ENCODE measurements around the gene LRP1B. TPM values are rescaled to one million over a fixed set of nuclear protein-coding genes. Genes with fewer than 3 reads are reported as not detected.
"Not testable (repeated sequence)": the region's sequence is repeated elsewhere in the genome, so short reads cannot be mapped to it uniquely, and the experiment has no call there.

The LRP1B gene
- polyA plus RNA-seq, 3 donors = 0.25 to 3.1 (median 2.2) TPM

GRCh38 chr2:141264848-141265247, 866.0 kb downstream of the LRP1B start:
- WGBS, 3 donors = 86 to 89% (median 88%) methylated on average over 10 of the region's 10 CpGs
- no peak overlapping the region for H3K27ac ChIP-seq (ENCODE audit: low read depth, low read length)

- no peak overlapping the region for H3K27ac ChIP-seq (ENCODE audit: low read depth, low read length)
- WGBS, 3 donors = 64 to 73% (median 67%) methylated on average over 1 of the region's 1 CpG
Observed at GRCh38 chr2:141260911-141261310, 869.9 kb downstream of the LRP1B start.

GRCh38 chr2:141259683-141260082, 871.1 kb downstream of the LRP1B start:
- H3K27ac ChIP-seq (ENCODE audit: low read depth, low read length) = no peak overlapping the region
- 87 to 95% (median 89%) methylated on average over 3 of the region's 3 CpGs for WGBS, 3 donors

GRCh38 chr2:141242008-141242407, 888.8 kb downstream of the LRP1B start:
- 58 to 91% (median 85%) methylated on average over 1 of the region's 1 CpG for WGBS, 3 donors
- no peak overlapping the region for H3K27ac ChIP-seq (ENCODE audit: low read depth, low read length)

GRCh38 chr2:141226560-141226959, 904.3 kb downstream of the LRP1B start:
- H3K27ac ChIP-seq (ENCODE audit: low read depth, low read length) = no peak overlapping the region
- 57 to 70% (median 68%) methylated on average over 1 of the region's 1 CpG for WGBS, 3 donors

GRCh38 chr2:141207036-141207385, 923.8 kb downstream of the LRP1B start:
- WGBS, 3 donors = 44 to 79% (median 52%) methylated on average over 2 of the region's 2 CpGs
- H3K27ac ChIP-seq (ENCODE audit: low read depth, low read length) = no peak overlapping the region

GRCh38 chr2:141201016-141201565, 929.7 kb downstream of the LRP1B start:
- H3K27ac ChIP-seq (ENCODE audit: low read depth, low read length) = no peak overlapping the region
- 53 to 57% (median 55%) methylated on average over 6 of the region's 6 CpGs for WGBS, 3 donors

GRCh38 chr2:141200191-141200590, 930.6 kb downstream of the LRP1B start:
- WGBS, 3 donors = 66 to 88% (median 86%) methylated on average over 1 of the region's 1 CpG
- no peak overlapping the region for H3K27ac ChIP-seq (ENCODE audit: low read depth, low read length)

- H3K27ac ChIP-seq (ENCODE audit: low read depth, low read length) = no peak overlapping the region
Observed at GRCh38 chr2:141199711-141200110, 931.1 kb downstream of the LRP1B start.

- WGBS, 3 donors = 48 to 73% (median 65%) methylated on average over 1 of the region's 1 CpG
- no peak overlapping the region for H3K27ac ChIP-seq (ENCODE audit: low read depth, low read length)
Observed at GRCh38 chr2:141195087-141195486, 935.7 kb downstream of the LRP1B start.

GRCh38 chr2:141187075-141187439, 943.8 kb downstream of the LRP1B start:
- 34 to 58% (median 52%) methylated on average over 4 of the region's 4 CpGs for WGBS, 3 donors
- H3K27ac ChIP-seq (ENCODE audit: low read depth, low read length) = no peak overlapping the region

GRCh38 chr2:141186413-141187074, 944.3 kb downstream of the LRP1B start:
- WGBS, 3 donors = 63 to 73% (median 72%) methylated on average over 1 of the region's 1 CpG
- no peak overlapping the region for H3K27ac ChIP-seq (ENCODE audit: low read depth, low read length)

- 90 to 96% (median 93%) methylated on average over 1 of the region's 1 CpG for WGBS, 3 donors
- H3K27ac ChIP-seq (ENCODE audit: low read depth, low read length) = no peak overlapping the region
Observed at GRCh38 chr2:141182246-141182645, 948.6 kb downstream of the LRP1B start.

GRCh38 chr2:141169117-141169516, 961.7 kb downstream of the LRP1B start:
- 86 to 97% (median 86%) methylated on average over 2 of the region's 2 CpGs for WGBS, 3 donors

GRCh38 chr2:141162314-141162713, 968.5 kb downstream of the LRP1B start:
- 46 to 62% (median 50%) methylated on average over 3 of the region's 3 CpGs for WGBS, 3 donors
- no peak overlapping the region for H3K27ac ChIP-seq (ENCODE audit: low read depth, low read length)

More at GRCh38 chr2:141169117-141169516, 961.7 kb downstream of the LRP1B start:
- not testable (repeated sequence) for H3K27ac ChIP-seq (ENCODE audit: low read depth, low read length)

GRCh38 chr2:141151611-141152286, 979.1 kb downstream of the LRP1B start:
- no peak overlapping the region for H3K27ac ChIP-seq (ENCODE audit: low read depth, low read length)
- 46 to 71% (median 63%) methylated on average over 3 of the region's 3 CpGs for WGBS, 3 donors

GRCh38 chr2:141142025-141142424, 988.8 kb downstream of the LRP1B start:
- 63 to 92% (median 87%) methylated on average over 3 of the region's 3 CpGs for WGBS, 3 donors
- no peak overlapping the region for H3K27ac ChIP-seq (ENCODE audit: low read depth, low read length)

- H3K27ac ChIP-seq (ENCODE audit: low read depth, low read length) = no peak overlapping the region
- 52 to 72% (median 58%) methylated on average over 4 of the region's 4 CpGs for WGBS, 3 donors
Observed at GRCh38 chr2:141137122-141137693, 993.6 kb downstream of the LRP1B start.

- 66 to 82% (median 80%) methylated on average over 4 of the region's 4 CpGs for WGBS, 3 donors
- H3K27ac ChIP-seq (ENCODE audit: low read depth, low read length) = no peak overlapping the region
Observed at GRCh38 chr2:141133883-141134282, 996.9 kb downstream of the LRP1B start.

- H3K27ac ChIP-seq (ENCODE audit: low read depth, low read length) = no peak overlapping the region
- 38 to 63% (median 51%) methylated on average over 2 of the region's 2 CpGs for WGBS, 3 donors
Observed at GRCh38 chr2:141125432-141125831, 1005.4 kb downstream of the LRP1B start.
